Prostate gland (tissue), 2 donors: ENCODE data around the gene CPA1. TPM values are rescaled to one million over a fixed set of nuclear protein-coding genes. Genes with fewer than 3 reads are reported as not detected.

Source experiments
- DNase-seq: peaks from one replicate; pipeline ENCODE4 v3.0.0-alpha.2; 2019; ENCODE audit warnings: low spot score
- H3K27ac ChIP-seq, 2 donors: fragments of 200-600 bp; sonication (generic); 2 replicates each; pipeline ENCODE4 v1.5.1; 2017 to 2019
- H3K27me3 ChIP-seq: fragments of 200-600 bp; sonication (generic); replicated peaks from 2 replicates; pipeline ENCODE4 v1.5.1; 2019; ENCODE audit not compliant: insufficient read depth
- H3K36me3 ChIP-seq, 2 donors: fragments of 200-600 bp; sonication (generic); 1 replicate in 1 of 2; 2 replicates in 1 of 2; pipeline versions ENCODE4 v1.5.1 to v1.8.1; 2017 to 2019
- H3K4me1 ChIP-seq: fragments of 200-600 bp; sonication (generic); replicated peaks from 2 replicates; pipeline ENCODE4 v1.5.1; 2019
- H3K4me3 ChIP-seq, 2 donors: fragments of 200-600 bp; sonication (generic); 2 replicates each; pipeline ENCODE4 v1.5.1; 2017 to 2019
- H3K9me3 ChIP-seq: fragments of 200-600 bp; sonication (generic); 2 replicates; pipeline ENCODE4 v1.5.1; 2017
- POLR2A ChIP-seq: fragments of 450-650 bp; IDR thresholded peaks from one replicate; pipeline ENCODE4 v1.6.1; 2016; ENCODE audit warnings: antibody characterized with exemption, mild to moderate bottlenecking
- POLR2AphosphoS5 ChIP-seq: sonication (generic); formaldehyde crosslinking; IDR thresholded peaks from one replicate; pipeline ENCODE4 v1.6.1; 2017; ENCODE audit warnings: antibody characterized with exemption
- WGBS: methylation state at CpG from one replicate; pipeline ENCODE4 v1.1.5; 2018; 5-methylcytosine and 5-hydroxymethylcytosine counted together
- intact Hi-C: fragments of 100-400 bp; cut with DNase I; formaldehyde crosslinking; loops from one replicate; pipeline ENCODE4 v1.14.2; 2022
- total RNA-seq, 2 donors: library from RNA; depleted of rRNA; stranded (reverse); fragments of >200 nt; gene quantifications; one replicate each; pipeline ENCODE4 v1.1.0, GENCODE V29; 2016
- TF ChIP-seq, protein P1 (sequence below), 4 experiments: fragments of 200-600 bp in 2 of 4; fragments of 450-650 bp in 2 of 4; sonication (generic) in 2 of 4; IDR thresholded peaks; 1 replicate in 3 of 4; 2 replicates in 1 of 4; pipeline ENCODE4 v1.5.1; 2016 to 2019; ENCODE audit warnings: antibody characterized with exemption in 4 of 4, mild to moderate bottlenecking in 2 of 4, moderate library complexity in 2 of 4

Gene CPA1
- total RNA-seq, 2 donors from 2014 or later, result 0.14 TPM; not detected in 1

- WGBS, result 91% methylated on average over 13 of the region's 13 CpGs
- Histone ChIP-seq H3K4me1 (no peaks in the 10 kb centered on the region), H3K4me3 (no peak overlapping the region), H3K9me3 (no peaks in the 10 kb centered on the region), H3K36me3 (no peaks in the 10 kb centered on the region), H3K27ac (no peak overlapping the region), H3K27me3 (no peaks in the 10 kb centered on the region)
- DNase-seq, result no peak
- TF ChIP-seq, protein P1, sequence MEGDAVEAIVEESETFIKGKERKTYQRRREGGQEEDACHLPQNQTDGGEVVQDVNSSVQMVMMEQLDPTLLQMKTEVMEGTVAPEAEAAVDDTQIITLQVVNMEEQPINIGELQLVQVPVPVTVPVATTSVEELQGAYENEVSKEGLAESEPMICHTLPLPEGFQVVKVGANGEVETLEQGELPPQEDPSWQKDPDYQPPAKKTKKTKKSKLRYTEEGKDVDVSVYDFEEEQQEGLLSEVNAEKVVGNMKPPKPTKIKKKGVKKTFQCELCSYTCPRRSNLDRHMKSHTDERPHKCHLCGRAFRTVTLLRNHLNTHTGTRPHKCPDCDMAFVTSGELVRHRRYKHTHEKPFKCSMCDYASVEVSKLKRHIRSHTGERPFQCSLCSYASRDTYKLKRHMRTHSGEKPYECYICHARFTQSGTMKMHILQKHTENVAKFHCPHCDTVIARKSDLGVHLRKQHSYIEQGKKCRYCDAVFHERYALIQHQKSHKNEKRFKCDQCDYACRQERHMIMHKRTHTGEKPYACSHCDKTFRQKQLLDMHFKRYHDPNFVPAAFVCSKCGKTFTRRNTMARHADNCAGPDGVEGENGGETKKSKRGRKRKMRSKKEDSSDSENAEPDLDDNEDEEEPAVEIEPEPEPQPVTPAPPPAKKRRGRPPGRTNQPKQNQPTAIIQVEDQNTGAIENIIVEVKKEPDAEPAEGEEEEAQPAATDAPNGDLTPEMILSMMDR (IDR thresholded peaks at IDR 0.05), result no peak
- TF ChIP-seq POLR2A (no peak), POLR2AphosphoS5 (no peak)
- intact Hi-C loops, result no loop called here
Observed at GRCh38 chr7:130384841-130385599, 4.7 kb downstream of the CPA1 start.

DNA sequence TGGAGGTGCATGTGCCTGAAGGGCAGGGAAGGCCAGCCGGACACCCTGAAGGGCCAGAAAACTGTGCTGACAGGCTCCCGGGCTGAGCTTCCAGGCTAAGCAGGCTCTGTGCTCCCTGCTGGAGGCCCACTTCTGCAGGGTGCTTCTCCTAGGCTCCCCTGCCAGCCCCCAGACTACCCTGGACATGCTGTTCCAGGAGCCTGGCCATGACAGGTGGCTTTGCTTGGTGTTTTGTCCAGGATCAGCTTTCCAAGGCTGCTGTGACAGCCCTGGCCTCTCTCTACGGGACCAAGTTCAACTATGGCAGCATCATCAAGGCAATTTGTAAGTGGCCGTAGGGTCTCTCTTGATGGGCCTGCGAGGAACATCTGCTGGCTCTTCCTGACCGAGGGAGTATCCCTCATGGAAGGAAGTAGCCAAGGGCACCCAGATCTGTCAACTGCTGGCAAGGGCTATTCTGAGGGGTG lies 5.3 kb downstream of the CPA1 start:
- no peaks in the 10 kb centered on the region for H3K36me3 ChIP-seq
- H3K4me3 ChIP-seq, result no peak overlapping the region
- intact Hi-C loops, result no loop called here
- no peak for TF ChIP-seq POLR2AphosphoS5
- TF ChIP-seq, protein P1 (IDR thresholded peaks at IDR 0.05), result no peak
- TF ChIP-seq POLR2A, result no peak
- H3K4me1 ChIP-seq, result no peaks in the 10 kb centered on the region
- no peaks in the 10 kb centered on the region for H3K9me3 ChIP-seq
- no peak overlapping the region for H3K27ac ChIP-seq
- no peaks in the 10 kb centered on the region for H3K27me3 ChIP-seq
- DNase-seq, result no peak
- WGBS, result 97% methylated on average over 6 of the region's 6 CpGs

- H3K27me3 ChIP-seq, result no peaks in the 10 kb centered on the region
- TF ChIP-seq, protein P1 (IDR thresholded peaks at IDR 0.05), result no peak
- TF ChIP-seq POLR2A (no peak), POLR2AphosphoS5 (no peak)
- no peaks in the 10 kb centered on the region for H3K36me3 ChIP-seq
- WGBS, result 98% methylated on average over 3 of the region's 3 CpGs
- H3K27ac ChIP-seq, result no peak overlapping the region
- H3K4me3 ChIP-seq, result no peak overlapping the region
- H3K9me3 ChIP-seq, result no peaks in the 10 kb centered on the region
- intact Hi-C loops, result no loop called here
- DNase-seq, result no peak
- H3K4me1 ChIP-seq, result no peaks in the 10 kb centered on the region
Observed at GRCh38 chr7:130386876-130387275, 6.6 kb downstream of the CPA1 start.

GRCh38 chr7:130387306-130387627 lies 7.0 kb downstream of the CPA1 start:
- Histone ChIP-seq H3K36me3 (no peaks in the 10 kb centered on the region), H3K27me3 (no peaks in the 10 kb centered on the region), H3K27ac (no peak overlapping the region), H3K4me3 (no peak overlapping the region), H3K9me3 (no peaks in the 10 kb centered on the region), H3K4me1 (no peaks in the 10 kb centered on the region)
- no peak for DNase-seq
- WGBS, result 90% methylated on average over 3 of the region's 3 CpGs
- no peak for TF ChIP-seq POLR2AphosphoS5
- TF ChIP-seq, protein P1 (IDR thresholded peaks at IDR 0.05), result no peak
- no peak for TF ChIP-seq POLR2A
- intact Hi-C loops, result no loop called here
